ENCODE results near the gene SEC14L6. TPM values are rescaled to one million over a fixed set of nuclear protein-coding genes. Genes with fewer than 3 reads are reported as not detected.

Gene SEC14L6
- total and polyA plus RNA-seq, 3 experiments from 2014 or later: 0.18 TPM; not detected in 2

GRCh38 chr22:30521368-30522156, 25.0 kb downstream of the SEC14L6 start:
- H3K36me3 ChIP-seq (ENCODE audit: insufficient read depth, low read length): no peaks in the 10 kb centered on the region
- Mint-ChIP-seq H3K4me1 (no peaks in the 10 kb centered on the region), H3K27me3 (peaks cover 6 to 22% of the 10 kb centered on the region in 2 donors), H3K4me3 (no peak overlapping the region), H3K9me3 (peaks cover 0 to 1% (median 0%) of the 10 kb centered on the region in 5 donors), H3K36me3 (no peaks in the 10 kb centered on the region), H3K27ac (no peak overlapping the region)
- H3K27me3 ChIP-seq (ENCODE audit: insufficient read depth, low read length, poor library complexity, severe bottlenecking): no peaks in the 10 kb centered on the region
- ChIA-PET CTCF (no interaction called here), POLR2A (no interaction called here)
- no peak overlapping the region for H3K27ac ChIP-seq (ENCODE audit: low read depth, low read length)
- no peaks in the 10 kb centered on the region for H3K4me1 ChIP-seq (ENCODE audit: insufficient read depth, low read length)
- no peak for DNase-seq
- no peak overlapping the region for H3K4me3 ChIP-seq (ENCODE audit: low read length)
- H3K9me3 ChIP-seq (ENCODE audit: low read length): no peaks in the 10 kb centered on the region

- H3K27ac Mint-ChIP-seq: no peak overlapping the region
- ChIA-PET CTCF (no interaction called here), POLR2A (no interaction called here)
- no peaks in the 10 kb centered on the region for H3K36me3 Mint-ChIP-seq
- H3K4me3 Mint-ChIP-seq: no peak overlapping the region
- no peaks in the 10 kb centered on the region for H3K27me3 ChIP-seq (ENCODE audit: insufficient read depth, low read length, poor library complexity, severe bottlenecking)
- peaks cover 0 to 1% (median 0%) of the 10 kb centered on the region in 5 donors for H3K9me3 Mint-ChIP-seq
- H3K27ac ChIP-seq (ENCODE audit: low read depth, low read length): no peak overlapping the region
- no peaks in the 10 kb centered on the region for H3K9me3 ChIP-seq (ENCODE audit: low read length)
- no peaks in the 10 kb centered on the region for H3K4me1 ChIP-seq (ENCODE audit: insufficient read depth, low read length)
- no peak overlapping the region for H3K4me3 ChIP-seq (ENCODE audit: low read length)
- no peaks in the 10 kb centered on the region for H3K36me3 ChIP-seq (ENCODE audit: insufficient read depth, low read length)
- no peaks in the 10 kb centered on the region for H3K4me1 Mint-ChIP-seq
- peaks cover 5 to 17% of the 10 kb centered on the region in 2 donors for H3K27me3 Mint-ChIP-seq
- DNase-seq: no peak
These were observed 26.6 kb downstream of the SEC14L6 start for GRCh38 chr22:30519842-30520425.

GRCh38 chr22:30516731-30517130, 29.8 kb downstream of the SEC14L6 start:
- CTCF ChIA-PET: no interaction called here
- Mint-ChIP-seq H3K4me3 (no peak overlapping the region), H3K27ac (peak overlapping the region in 1 of 8 donors; percentile 84), H3K4me1 (no peaks in the 10 kb centered on the region), H3K36me3 (no peaks in the 10 kb centered on the region), H3K27me3 (peaks cover 5% of the 10 kb centered on the region in 2 donors), H3K9me3 (peaks cover 0 to 1% (median 0%) of the 10 kb centered on the region in 5 donors)
- H3K27me3 ChIP-seq (ENCODE audit: insufficient read depth, low read length, poor library complexity, severe bottlenecking): no peaks in the 10 kb centered on the region
- no peaks in the 10 kb centered on the region for H3K36me3 ChIP-seq (ENCODE audit: insufficient read depth, low read length)
- H3K27ac ChIP-seq (ENCODE audit: low read depth, low read length): no peak overlapping the region
- POLR2A ChIA-PET: no interaction called here
- no peaks in the 10 kb centered on the region for H3K9me3 ChIP-seq (ENCODE audit: low read length)
- H3K4me3 ChIP-seq (ENCODE audit: low read length): no peak overlapping the region
- H3K4me1 ChIP-seq (ENCODE audit: insufficient read depth, low read length): no peaks in the 10 kb centered on the region
- no peak for DNase-seq

GRCh38 chr22:30516273-30516672, 30.3 kb downstream of the SEC14L6 start:
- H3K27ac Mint-ChIP-seq: peak overlapping the region in 1 of 8 donors; percentile 84
- Histone ChIP-seq H3K27ac (ENCODE audit: low read depth, low read length) (no peak overlapping the region), H3K36me3 (ENCODE audit: insufficient read depth, low read length) (no peaks in the 10 kb centered on the region), H3K4me3 (ENCODE audit: low read length) (no peak overlapping the region), H3K9me3 (ENCODE audit: low read length) (no peaks in the 10 kb centered on the region), H3K27me3 (ENCODE audit: insufficient read depth, low read length, poor library complexity, severe bottlenecking) (no peaks in the 10 kb centered on the region), H3K4me1 (ENCODE audit: insufficient read depth, low read length) (no peaks in the 10 kb centered on the region)
- H3K4me3 Mint-ChIP-seq: no peak overlapping the region
- H3K27me3 Mint-ChIP-seq: peaks cover 4% of the 10 kb centered on the region in 2 donors
- POLR2A ChIA-PET: no interaction called here
- DNase-seq: no peak
- H3K36me3 Mint-ChIP-seq: no peaks in the 10 kb centered on the region
- no peaks in the 10 kb centered on the region for H3K4me1 Mint-ChIP-seq
- H3K9me3 Mint-ChIP-seq: peaks cover 0 to 1% (median 0%) of the 10 kb centered on the region in 5 donors
- CTCF ChIA-PET: no interaction called here

GRCh38 chr22:30514252-30514651, 32.3 kb downstream of the SEC14L6 start:
- Mint-ChIP-seq H3K9me3 (peaks cover 0 to 1% (median 0%) of the 10 kb centered on the region in 5 donors), H3K4me1 (no peaks in the 10 kb centered on the region), H3K4me3 (no peak overlapping the region), H3K27me3 (peaks cover 0 to 4% of the 10 kb centered on the region in 2 donors), H3K27ac (no peak overlapping the region), H3K36me3 (no peaks in the 10 kb centered on the region)
- H3K4me1 ChIP-seq (ENCODE audit: insufficient read depth, low read length): no peaks in the 10 kb centered on the region
- H3K36me3 ChIP-seq (ENCODE audit: insufficient read depth, low read length): no peaks in the 10 kb centered on the region
- H3K27ac ChIP-seq (ENCODE audit: low read depth, low read length): no peak overlapping the region
- H3K4me3 ChIP-seq (ENCODE audit: low read length): no peak overlapping the region
- CTCF ChIA-PET: no interaction called here
- no peaks in the 10 kb centered on the region for H3K27me3 ChIP-seq (ENCODE audit: insufficient read depth, low read length, poor library complexity, severe bottlenecking)
- H3K9me3 ChIP-seq (ENCODE audit: low read length): no peaks in the 10 kb centered on the region
- DNase-seq: no peak
- POLR2A ChIA-PET: no interaction called here

GRCh38 chr22:30513462-30513861, 33.1 kb downstream of the SEC14L6 start:
- H3K36me3 Mint-ChIP-seq: no peaks in the 10 kb centered on the region
- ChIA-PET POLR2A (no interaction called here), CTCF (no interaction called here)
- no peak overlapping the region for H3K27ac Mint-ChIP-seq
- Histone ChIP-seq H3K9me3 (ENCODE audit: low read length) (no peaks in the 10 kb centered on the region), H3K27me3 (ENCODE audit: insufficient read depth, low read length, poor library complexity, severe bottlenecking) (no peaks in the 10 kb centered on the region), H3K4me1 (ENCODE audit: insufficient read depth, low read length) (no peaks in the 10 kb centered on the region), H3K4me3 (ENCODE audit: low read length) (no peak overlapping the region), H3K36me3 (ENCODE audit: insufficient read depth, low read length) (no peaks in the 10 kb centered on the region), H3K27ac (ENCODE audit: low read depth, low read length) (no peak overlapping the region)
- peaks cover 0 to 5% of the 10 kb centered on the region in 2 donors for H3K27me3 Mint-ChIP-seq
- H3K4me3 Mint-ChIP-seq: no peak overlapping the region
- DNase-seq: no peak
- peaks cover 0 to 1% (median 0%) of the 10 kb centered on the region in 5 donors for H3K9me3 Mint-ChIP-seq
- H3K4me1 Mint-ChIP-seq: no peaks in the 10 kb centered on the region

GRCh38 chr22:30511911-30512310, 34.6 kb downstream of the SEC14L6 start:
- H3K4me3 ChIP-seq (ENCODE audit: low read length): no peak overlapping the region
- no peak overlapping the region for H3K4me3 Mint-ChIP-seq
- H3K36me3 ChIP-seq (ENCODE audit: insufficient read depth, low read length): no peaks in the 10 kb centered on the region
- H3K4me1 Mint-ChIP-seq: no peaks in the 10 kb centered on the region
- DNase-seq: no peak
- no peaks in the 10 kb centered on the region for H3K4me1 ChIP-seq (ENCODE audit: insufficient read depth, low read length)
- H3K9me3 Mint-ChIP-seq: peaks cover 0 to 1% (median 0%) of the 10 kb centered on the region in 5 donors
- no peaks in the 10 kb centered on the region for H3K36me3 Mint-ChIP-seq
- H3K27ac ChIP-seq (ENCODE audit: low read depth, low read length): no peak overlapping the region
- H3K27me3 ChIP-seq (ENCODE audit: insufficient read depth, low read length, poor library complexity, severe bottlenecking): no peaks in the 10 kb centered on the region
- no peak overlapping the region for H3K27ac Mint-ChIP-seq
- H3K27me3 Mint-ChIP-seq: peaks cover 3 to 8% of the 10 kb centered on the region in 2 donors
- CTCF ChIA-PET: interaction anchor here (1.1 kb wide), 1 partner anchor 15 kb away, joined by 3 read pairs; no protein-coding TSS in a partner anchor
- POLR2A ChIA-PET: no interaction called here
- no peaks in the 10 kb centered on the region for H3K9me3 ChIP-seq (ENCODE audit: low read length)

- no peak overlapping the region for H3K4me3 ChIP-seq (ENCODE audit: low read length)
- H3K36me3 ChIP-seq (ENCODE audit: insufficient read depth, low read length): no peaks in the 10 kb centered on the region
- Mint-ChIP-seq H3K9me3 (peaks cover 0 to 2% (median 0%) of the 10 kb centered on the region in 5 donors), H3K4me3 (no peak overlapping the region), H3K27ac (no peak overlapping the region), H3K36me3 (no peaks in the 10 kb centered on the region), H3K4me1 (no peaks in the 10 kb centered on the region), H3K27me3 (peaks cover 9 to 16% of the 10 kb centered on the region in 2 donors)
- no peak overlapping the region for H3K27ac ChIP-seq (ENCODE audit: low read depth, low read length)
- ChIA-PET CTCF (interaction anchor here (1.1 kb wide), 1 partner anchor 14 kb away, joined by 3 read pairs; no protein-coding TSS in a partner anchor), POLR2A (no interaction called here)
- no peaks in the 10 kb centered on the region for H3K4me1 ChIP-seq (ENCODE audit: insufficient read depth, low read length)
- H3K27me3 ChIP-seq (ENCODE audit: insufficient read depth, low read length, poor library complexity, severe bottlenecking): no peaks in the 10 kb centered on the region
- no peak for DNase-seq
- no peaks in the 10 kb centered on the region for H3K9me3 ChIP-seq (ENCODE audit: low read length)
These were observed 35.4 kb downstream of the SEC14L6 start for GRCh38 chr22:30511109-30511508.
